ENCODE measurements around the gene PITPNC1.

PITPNC1 gene

DNA sequence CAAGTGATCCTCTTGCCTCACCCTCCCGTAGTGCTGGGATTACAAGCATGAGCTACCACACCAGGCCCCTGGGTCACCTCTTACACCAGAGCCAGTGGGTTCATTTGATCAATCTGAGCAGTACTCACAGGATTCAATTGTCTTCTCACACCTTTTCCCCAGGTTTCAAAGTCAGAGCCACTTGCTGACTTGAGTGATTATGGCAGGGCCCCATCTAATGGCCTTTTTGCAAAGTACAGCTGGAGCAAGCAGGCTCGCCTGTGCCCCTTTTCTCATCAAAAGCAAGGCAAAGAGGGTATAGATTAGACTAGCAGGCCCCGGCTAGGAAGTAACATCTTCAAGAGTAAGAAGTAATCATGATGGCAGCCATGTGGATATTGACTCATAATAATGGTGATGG lies 225.9 kb downstream of the PITPNC1 start:
- TF ChIP-seq, protein P1, sequence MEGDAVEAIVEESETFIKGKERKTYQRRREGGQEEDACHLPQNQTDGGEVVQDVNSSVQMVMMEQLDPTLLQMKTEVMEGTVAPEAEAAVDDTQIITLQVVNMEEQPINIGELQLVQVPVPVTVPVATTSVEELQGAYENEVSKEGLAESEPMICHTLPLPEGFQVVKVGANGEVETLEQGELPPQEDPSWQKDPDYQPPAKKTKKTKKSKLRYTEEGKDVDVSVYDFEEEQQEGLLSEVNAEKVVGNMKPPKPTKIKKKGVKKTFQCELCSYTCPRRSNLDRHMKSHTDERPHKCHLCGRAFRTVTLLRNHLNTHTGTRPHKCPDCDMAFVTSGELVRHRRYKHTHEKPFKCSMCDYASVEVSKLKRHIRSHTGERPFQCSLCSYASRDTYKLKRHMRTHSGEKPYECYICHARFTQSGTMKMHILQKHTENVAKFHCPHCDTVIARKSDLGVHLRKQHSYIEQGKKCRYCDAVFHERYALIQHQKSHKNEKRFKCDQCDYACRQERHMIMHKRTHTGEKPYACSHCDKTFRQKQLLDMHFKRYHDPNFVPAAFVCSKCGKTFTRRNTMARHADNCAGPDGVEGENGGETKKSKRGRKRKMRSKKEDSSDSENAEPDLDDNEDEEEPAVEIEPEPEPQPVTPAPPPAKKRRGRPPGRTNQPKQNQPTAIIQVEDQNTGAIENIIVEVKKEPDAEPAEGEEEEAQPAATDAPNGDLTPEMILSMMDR (IDR thresholded peaks at IDR 0.05; ENCODE audit: low read length, missing control alignments): peak; percentile 50
- no peak overlapping the region for H3K4me3 ChIP-seq (replicated peaks; ENCODE audit: low read depth, low read length)
- DNase-seq (ENCODE audit: low read depth): peak; percentile 49

DNA sequence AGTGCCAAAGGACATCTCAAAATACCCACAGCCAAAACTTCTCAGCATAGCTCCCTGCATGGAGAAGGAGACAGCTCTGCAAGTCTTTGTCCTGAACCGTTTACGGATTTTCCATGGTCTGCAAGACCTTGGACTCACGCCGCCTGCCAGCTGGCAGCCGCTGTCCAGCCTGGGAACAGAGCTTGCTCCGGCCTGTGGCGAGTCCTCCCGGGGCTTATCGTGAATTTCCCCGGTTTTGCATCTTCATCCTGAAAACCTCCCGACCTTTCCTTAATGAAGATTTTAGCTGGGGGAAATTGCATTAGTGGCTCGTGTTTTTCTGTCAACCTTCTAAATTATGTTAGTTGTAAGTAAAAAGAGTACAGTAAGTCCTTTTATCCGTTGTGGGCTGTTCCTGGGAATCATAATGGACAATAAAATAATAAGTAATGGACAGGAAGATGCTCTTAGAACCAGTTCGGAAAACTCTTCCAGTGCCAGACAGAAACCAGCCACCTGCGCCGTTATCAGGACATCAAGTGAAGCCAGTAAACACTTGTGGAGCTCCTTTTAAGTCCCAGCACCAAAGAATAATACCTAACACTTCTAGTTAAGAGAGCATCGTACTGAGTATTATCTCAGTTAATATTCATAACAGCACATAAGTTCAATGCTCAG lies 228.3 kb downstream of the PITPNC1 start:
- no peak overlapping the region for H3K4me3 ChIP-seq (replicated peaks; ENCODE audit: low read depth, low read length)
- DNase-seq (ENCODE audit: low read depth): peak; percentile 71
- TF ChIP-seq, protein P1 (IDR thresholded peaks at IDR 0.05; ENCODE audit: low read length, missing control alignments): no peak

DNA sequence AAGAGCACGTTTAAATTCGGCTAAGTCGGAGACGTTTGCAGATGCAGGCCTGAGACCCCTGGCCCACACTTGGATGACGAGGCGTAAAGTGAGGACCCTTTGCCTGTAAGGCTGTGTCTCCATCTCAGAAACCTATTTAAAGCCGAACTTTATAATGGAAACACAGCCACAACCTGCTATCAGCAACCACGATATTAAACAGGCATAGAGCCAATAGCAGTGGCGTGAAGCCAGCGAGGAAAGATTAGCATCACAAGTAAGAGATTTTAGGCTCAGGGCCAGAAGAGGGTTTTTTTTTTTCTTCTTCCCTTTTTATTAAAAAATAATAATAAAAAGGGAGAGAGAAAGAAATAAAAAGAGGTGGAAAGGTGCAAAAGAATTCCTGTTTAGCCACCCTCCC lies 229.4 kb downstream of the PITPNC1 start:
- TF ChIP-seq, protein P1 (IDR thresholded peaks at IDR 0.05; ENCODE audit: low read length, missing control alignments): no peak
- peak; percentile 55 for DNase-seq (ENCODE audit: low read depth)
- H3K4me3 ChIP-seq (replicated peaks; ENCODE audit: low read depth, low read length): no peak overlapping the region

DNA sequence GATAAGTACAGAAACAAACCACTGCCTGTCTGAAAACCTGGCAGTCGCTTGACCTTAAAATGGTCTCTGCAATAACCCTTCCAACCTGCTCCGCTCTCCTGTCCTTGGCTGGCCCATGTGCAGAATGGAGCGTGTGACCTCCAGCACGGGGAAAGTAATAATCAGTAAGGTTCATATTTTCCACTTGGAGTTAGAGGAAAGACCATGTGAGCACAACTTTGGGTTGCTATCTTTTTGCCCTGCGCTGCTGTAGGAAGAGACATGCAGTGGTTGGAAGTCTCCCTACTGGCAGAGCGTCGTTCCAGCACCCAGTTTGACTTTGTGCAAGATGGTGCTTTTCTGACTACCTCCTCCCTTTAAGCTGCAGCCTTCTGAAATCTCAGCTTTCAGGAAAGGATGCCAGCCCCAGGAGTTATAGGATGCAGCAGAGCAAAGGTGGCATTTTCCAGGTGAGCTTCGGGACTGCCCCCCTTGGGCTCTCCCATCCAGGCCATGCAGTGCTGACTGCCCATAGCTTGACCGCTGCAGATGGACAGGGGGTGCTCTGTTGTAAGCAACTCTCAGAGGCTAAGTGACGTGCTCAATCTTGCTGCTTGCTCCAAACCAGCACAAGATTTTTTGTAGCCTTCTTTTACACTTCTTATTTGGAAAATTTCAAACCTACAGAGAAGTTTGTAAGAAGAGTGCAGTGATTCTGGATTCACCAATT lies 230.0 kb downstream of the PITPNC1 start:
- peak; percentile 28 for DNase-seq (ENCODE audit: low read depth)
- no peak overlapping the region for H3K4me3 ChIP-seq (replicated peaks; ENCODE audit: low read depth, low read length)
- TF ChIP-seq, protein P1 (IDR thresholded peaks at IDR 0.05; ENCODE audit: low read length, missing control alignments): no peak

DNA sequence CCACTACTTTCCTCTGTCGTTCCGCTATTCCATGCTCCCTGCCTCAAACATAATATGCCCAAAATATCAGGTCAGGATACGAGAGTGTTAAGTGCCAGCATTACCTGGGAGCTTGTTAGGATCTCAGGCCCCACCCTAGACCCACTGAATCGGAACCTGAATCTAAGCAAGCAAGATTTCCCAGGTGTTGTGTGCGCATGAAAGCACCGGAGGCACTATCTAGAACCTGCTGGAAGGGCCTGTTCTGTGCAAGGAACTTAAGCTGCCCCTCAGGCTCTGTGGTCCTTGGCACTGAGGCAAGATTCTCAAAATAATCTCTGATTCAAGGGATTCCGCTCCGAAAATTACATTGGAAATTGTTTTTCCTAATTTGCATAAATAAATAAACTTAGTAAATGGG lies 233.0 kb downstream of the PITPNC1 start:
- H3K4me3 ChIP-seq (replicated peaks; ENCODE audit: low read depth, low read length): no peak overlapping the region
- TF ChIP-seq, protein P1 (IDR thresholded peaks at IDR 0.05; ENCODE audit: low read length, missing control alignments): no peak
- no peak for DNase-seq (ENCODE audit: low read depth)

DNA sequence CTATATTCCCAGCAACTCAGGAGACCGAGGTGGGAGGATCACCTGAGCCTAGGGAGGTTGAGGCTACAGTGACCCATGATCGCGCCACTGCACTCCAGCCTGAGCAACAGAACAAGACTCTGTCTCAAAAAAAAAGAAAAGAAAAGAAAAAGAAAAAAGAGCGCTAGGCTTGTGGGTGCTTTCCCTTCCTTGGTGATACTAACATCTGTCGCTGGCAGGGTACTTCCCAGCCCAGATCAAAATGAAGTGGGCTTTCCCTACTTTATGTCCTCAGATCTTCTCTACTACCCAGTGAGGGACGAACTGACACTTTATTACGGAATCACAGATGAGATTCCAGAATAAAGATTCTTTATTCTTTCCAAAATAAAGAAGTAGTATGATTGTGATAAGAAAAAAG lies 236.9 kb downstream of the PITPNC1 start:
- DNase-seq (ENCODE audit: low read depth): no peak

More for the DNA sequence above, 236.9 kb downstream of the PITPNC1 start:
- TF ChIP-seq, protein P1 (IDR thresholded peaks at IDR 0.05; ENCODE audit: low read length, missing control alignments): no peak
- no peak overlapping the region for H3K4me3 ChIP-seq (replicated peaks; ENCODE audit: low read depth, low read length)
